BLaER1 treated with 17β-estradiol and CSF1 and Interleukin-3, amounts not matched to agents 10 nM and 100 nM (cell line): ENCODE data around the gene IDI2.
"Not testable (repeated sequence)": the region's sequence is repeated elsewhere in the genome, so short reads cannot be mapped to it uniquely, and the experiment has no call there.

ENCODE experiments used
- H3K27ac ChIP-seq, 11 experiments: shearing (Covaris generic); formaldehyde crosslinking; 2 replicates each; pipeline ENCODE4 v1.8.1; 2022
- H3K27me3 ChIP-seq, 11 experiments: shearing (Covaris generic); formaldehyde crosslinking; 2 replicates each; pipeline ENCODE4 v1.8.1; 2022
- H3K36me3 ChIP-seq, 11 experiments: shearing (Covaris generic); formaldehyde crosslinking; 2 replicates each; pipeline ENCODE4 v1.8.1; 2022
- H3K4me1 ChIP-seq, 10 experiments: shearing (Covaris generic); formaldehyde crosslinking; 2 replicates each; pipeline ENCODE4 v1.8.1; 2022
- H3K4me2 ChIP-seq, 11 experiments: shearing (Covaris generic); formaldehyde crosslinking; 2 replicates each; pipeline ENCODE4 v1.8.1; 2022
- H3K4me3 ChIP-seq, 10 experiments: shearing (Covaris generic); formaldehyde crosslinking; 2 replicates each; pipeline ENCODE4 v1.8.1; 2022
- H3K9ac ChIP-seq, 11 experiments: shearing (Covaris generic); formaldehyde crosslinking; 2 replicates each; pipeline ENCODE4 v1.8.1; 2022
- H3K9me3 ChIP-seq, 11 experiments: shearing (Covaris generic); formaldehyde crosslinking; replicated peaks in 1 of 11; 2 replicates each; pipeline ENCODE4 v1.8.1; 2022
- H4K20me1 ChIP-seq, 11 experiments: shearing (Covaris generic); formaldehyde crosslinking; 2 replicates each; pipeline ENCODE4 v1.8.1; 2022
- Cebpa-rat ChIP-seq, 11 experiments: shearing (Covaris generic); IDR thresholded peaks; 2 replicates each; pipeline ENCODE4 v1.8.1; 2022

IDI2 gene

GRCh38 chr10:1044146-1044545 lies 18.5 kb upstream of the IDI2 start:
- H3K36me3 ChIP-seq = peaks cover 32 to 50% (median 41%) of the 10 kb centered on the region in 11 experiments; a peak in 21 of 22 replicates
- H3K9me3 ChIP-seq = no peaks in the 10 kb centered on the region
- peak overlapping the region; percentile 65 to 80 (median 73) for H3K9ac ChIP-seq
- no peaks in the 10 kb centered on the region for H3K27me3 ChIP-seq
- peaks cover 0 to 52% (median 17%) of the 10 kb centered on the region in 11 experiments; a peak in 13 of 22 replicates for H4K20me1 ChIP-seq
- peak overlapping the region; percentile 71 to 90 (median 82) for H3K27ac ChIP-seq
- peaks cover 50 to 78% (median 71%) of the 10 kb centered on the region in 10 experiments for H3K4me1 ChIP-seq
- peak overlapping the region; percentile 76 to 95 (median 88) for H3K4me2 ChIP-seq
- TF ChIP-seq Cebpa-rat (IDR thresholded peaks at IDR 0.05) = no peak
- H3K4me3 ChIP-seq = peak overlapping the region; percentile 41 to 64 (median 52)

DNA sequence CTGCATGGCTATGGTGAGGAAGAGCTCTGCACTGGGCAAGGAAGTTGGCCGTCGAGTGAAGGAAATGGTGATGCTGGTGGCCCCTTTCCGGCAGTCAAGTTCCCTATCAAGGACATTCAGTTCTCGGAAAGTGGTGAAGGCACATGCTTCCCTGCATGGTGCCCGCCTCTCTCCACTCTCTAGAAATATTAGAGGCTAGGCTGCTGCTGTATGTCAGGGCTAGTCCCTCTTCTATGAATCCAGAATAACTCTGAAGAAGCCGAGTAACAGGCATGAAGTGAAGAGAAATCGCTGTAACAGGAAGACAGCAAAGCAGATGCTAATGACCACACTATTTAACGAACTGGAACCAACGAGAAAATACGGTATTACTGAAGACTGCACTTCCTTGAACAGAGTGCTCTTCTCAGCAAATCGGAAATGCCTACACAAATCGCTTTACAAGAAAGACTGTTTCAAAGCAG lies 17.9 kb upstream of the IDI2 start:
- Histone ChIP-seq H3K27ac (peak overlapping the region; percentile 71 to 90 (median 82)), H4K20me1 (peaks cover 0 to 57% (median 20%) of the 10 kb centered on the region in 11 experiments; a peak in 13 of 22 replicates), H3K9ac (peak overlapping the region; percentile 65 to 80 (median 73)), H3K4me1 (peaks cover 50 to 83% (median 75%) of the 10 kb centered on the region in 10 experiments), H3K4me3 (peak overlapping the region; percentile 41 to 64 (median 52)), H3K36me3 (peaks cover 34 to 55% (median 45%) of the 10 kb centered on the region in 11 experiments; a peak in 21 of 22 replicates), H3K27me3 (no peaks in the 10 kb centered on the region), H3K9me3 (no peaks in the 10 kb centered on the region), H3K4me2 (peak overlapping the region; percentile 76 to 95 (median 88))
- no peak for TF ChIP-seq Cebpa-rat (IDR thresholded peaks at IDR 0.05)

- no peak overlapping the region for H3K9ac ChIP-seq
- no peak overlapping the region for H3K4me3 ChIP-seq
- H4K20me1 ChIP-seq = peaks cover 0 to 59% (median 12%) of the 10 kb centered on the region in 11 experiments; a peak in 12 of 22 replicates
- H3K27ac ChIP-seq = peak overlapping the region in 4 of 11 experiments; percentile 85 to 90 (median 88); a peak in 5 of 22 replicates
- H3K36me3 ChIP-seq = peaks cover 45 to 74% (median 61%) of the 10 kb centered on the region in 11 experiments
- H3K4me2 ChIP-seq = peak overlapping the region in 6 of 11 experiments; percentile 14 to 92 (median 82); a peak in 7 of 22 replicates
- no peaks in the 10 kb centered on the region for H3K27me3 ChIP-seq
- peaks cover 45 to 84% (median 74%) of the 10 kb centered on the region in 10 experiments for H3K4me1 ChIP-seq
- no peaks in the 10 kb centered on the region for H3K9me3 ChIP-seq
- no peak for TF ChIP-seq Cebpa-rat (IDR thresholded peaks at IDR 0.05)
Observed at GRCh38 chr10:1041514-1041913, 15.9 kb upstream of the IDI2 start.

DNA sequence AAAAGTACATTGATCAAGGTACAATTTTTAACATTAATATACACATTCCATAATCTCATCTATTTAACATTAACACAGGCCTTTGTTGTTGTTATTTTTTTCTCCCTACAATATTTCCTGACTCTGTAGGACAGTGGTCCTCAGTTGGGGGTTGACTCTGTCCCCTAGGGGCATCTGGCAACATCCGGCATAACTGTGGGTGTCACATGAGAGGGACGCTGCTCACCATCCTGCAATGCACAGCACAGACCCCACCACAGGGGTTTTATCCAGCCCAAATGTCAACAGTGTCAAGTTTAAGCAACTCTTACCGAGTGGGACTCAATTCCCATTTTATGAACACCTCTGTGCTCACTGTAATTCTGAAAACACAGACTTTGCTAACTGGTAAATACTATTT lies 14.5 kb upstream of the IDI2 start:
- Histone ChIP-seq H3K4me1 (peaks cover 32 to 83% (median 63%) of the 10 kb centered on the region in 10 experiments), H3K36me3 (peaks cover 45 to 68% (median 64%) of the 10 kb centered on the region in 11 experiments), H3K9me3 (no peaks in the 10 kb centered on the region), H3K9ac (peak overlapping the region in 9 of 11 experiments; percentile 23 to 70 (median 40); a peak in 12 of 22 replicates), H3K27ac (peak overlapping the region in 8 of 11 experiments; percentile 7 to 53 (median 38); a peak in 12 of 22 replicates), H3K4me2 (peak overlapping the region; percentile 2 to 88 (median 68); a peak in 19 of 22 replicates), H3K4me3 (peak overlapping the region in 3 of 10 experiments; percentile 3 to 26 (median 22); a peak in 5 of 20 replicates), H3K27me3 (no peaks in the 10 kb centered on the region), H4K20me1 (peaks cover 0 to 46% (median 7%) of the 10 kb centered on the region in 11 experiments; a peak in 12 of 22 replicates)
- no peak for TF ChIP-seq Cebpa-rat (IDR thresholded peaks at IDR 0.05)

- not testable (repeated sequence) for H3K4me3 ChIP-seq, H3K27me3 ChIP-seq, H3K27ac ChIP-seq, H3K9me3 ChIP-seq, H3K9ac ChIP-seq
- H4K20me1 ChIP-seq = peaks cover 0 to 34% (median 7%) of the 10 kb centered on the region in 11 experiments; a peak in 12 of 22 replicates
- peak overlapping the region in 6 of 11 experiments; percentile 35 to 88 (median 52); a peak in 9 of 22 replicates for H3K4me2 ChIP-seq
- peaks cover 45 to 68% (median 64%) of the 10 kb centered on the region in 11 experiments for H3K36me3 ChIP-seq
- H3K4me1 ChIP-seq = peaks cover 18 to 71% (median 49%) of the 10 kb centered on the region in 10 experiments
Observed at GRCh38 chr10:1038769-1039168, 13.1 kb upstream of the IDI2 start.

- Histone ChIP-seq H3K27me3 (no peaks in the 10 kb centered on the region), H4K20me1 (peaks cover 0 to 34% (median 7%) of the 10 kb centered on the region in 11 experiments; a peak in 11 of 22 replicates), H3K9me3 (no peaks in the 10 kb centered on the region), H3K36me3 (peaks cover 38 to 59% (median 54%) of the 10 kb centered on the region in 11 experiments), H3K9ac (no peak overlapping the region), H3K4me1 (peaks cover 5 to 71% (median 46%) of the 10 kb centered on the region in 10 experiments), H3K4me2 (no peak overlapping the region), H3K27ac (no peak overlapping the region), H3K4me3 (no peak overlapping the region)
- no peak for TF ChIP-seq Cebpa-rat (IDR thresholded peaks at IDR 0.05)
Observed at GRCh38 chr10:1037098-1037497, 11.4 kb upstream of the IDI2 start.

GRCh38 chr10:1036341-1036791 lies 10.7 kb upstream of the IDI2 start:
- no peak overlapping the region; a peak in 1 of 22 replicates for H3K4me2 ChIP-seq
- peaks cover 0 to 34% (median 7%) of the 10 kb centered on the region in 11 experiments; a peak in 11 of 22 replicates for H4K20me1 ChIP-seq
- no peak overlapping the region for H3K9ac ChIP-seq
- peaks cover 31 to 52% (median 47%) of the 10 kb centered on the region in 11 experiments; a peak in 21 of 22 replicates for H3K36me3 ChIP-seq
- no peaks in the 10 kb centered on the region for H3K27me3 ChIP-seq
- H3K4me3 ChIP-seq = no peak overlapping the region
- no peak for TF ChIP-seq Cebpa-rat (IDR thresholded peaks at IDR 0.05)
- H3K27ac ChIP-seq = no peak overlapping the region
- peaks cover 5 to 69% (median 44%) of the 10 kb centered on the region in 10 experiments; a peak in 19 of 20 replicates for H3K4me1 ChIP-seq
- no peaks in the 10 kb centered on the region for H3K9me3 ChIP-seq

- Histone ChIP-seq H3K9me3 (no peaks in the 10 kb centered on the region), H4K20me1 (peaks cover 0 to 29% (median 7%) of the 10 kb centered on the region in 11 experiments; a peak in 11 of 22 replicates), H3K9ac (no peak overlapping the region), H3K4me1 (peaks cover 2 to 57% (median 32%) of the 10 kb centered on the region in 10 experiments; a peak in 19 of 20 replicates), H3K27ac (no peak overlapping the region), H3K27me3 (no peaks in the 10 kb centered on the region), H3K36me3 (peaks cover 21 to 40% (median 36%) of the 10 kb centered on the region in 11 experiments; a peak in 21 of 22 replicates), H3K4me3 (no peak overlapping the region), H3K4me2 (peak overlapping the region in 1 of 11 experiments; percentile 23; a peak in 1 of 22 replicates)
- no peak for TF ChIP-seq Cebpa-rat (IDR thresholded peaks at IDR 0.05)
Observed at GRCh38 chr10:1035201-1035600, 9.5 kb upstream of the IDI2 start.

DNA sequence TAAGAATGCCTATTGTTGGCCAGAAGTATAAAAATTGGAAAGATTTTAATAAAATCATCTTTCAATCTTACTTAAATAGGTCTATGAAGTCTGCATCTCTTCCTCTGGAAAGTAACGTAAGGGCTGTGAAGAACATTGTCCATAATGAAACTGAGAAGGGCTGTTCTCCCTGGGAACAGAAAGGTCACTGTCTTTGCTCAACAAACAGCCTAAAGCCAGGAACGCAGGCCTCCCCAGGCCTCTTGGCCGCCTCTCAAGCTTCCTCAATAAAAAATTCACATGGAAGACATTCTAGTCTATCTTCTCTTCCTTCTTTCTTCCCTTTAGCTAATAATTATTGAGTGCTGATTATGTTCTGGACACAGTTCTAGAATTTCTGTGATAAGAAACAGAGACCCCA lies 9.1 kb upstream of the IDI2 start:
- H3K27me3 ChIP-seq = no peaks in the 10 kb centered on the region
- H4K20me1 ChIP-seq = peaks cover 0 to 25% (median 7%) of the 10 kb centered on the region in 11 experiments; a peak in 8 of 22 replicates
- H3K9me3 ChIP-seq = no peaks in the 10 kb centered on the region
- no peak overlapping the region for H3K9ac ChIP-seq
- no peak for TF ChIP-seq Cebpa-rat (IDR thresholded peaks at IDR 0.05)
- no peak overlapping the region for H3K27ac ChIP-seq
- peaks cover 18 to 38% (median 33%) of the 10 kb centered on the region in 11 experiments; a peak in 21 of 22 replicates for H3K36me3 ChIP-seq
- no peak overlapping the region for H3K4me3 ChIP-seq
- no peak overlapping the region for H3K4me2 ChIP-seq
- H3K4me1 ChIP-seq = peaks cover 0 to 52% (median 28%) of the 10 kb centered on the region in 10 experiments; a peak in 16 of 20 replicates
